ENCODE measurements around the gene ABCG4.
"Not testable (repeated sequence)": the region's sequence is repeated elsewhere in the genome, so short reads cannot be mapped to it uniquely, and the experiment has no call there.

ABCG4 gene

GRCh38 chr11:119149018-119149785 lies at the start of gene ABCG4:
Gene ABCG4 (plus strand): TSS chr11:119149052. CDS start chr11:119149966, 914 bp downstream.
- DNase-seq (ENCODE audit: insufficient read length, low spot score), result no peak
- no peak for FAIRE-seq

GRCh38 chr11:119099711-119100110 lies 49.1 kb upstream of the ABCG4 start:
- no peak for FAIRE-seq
- DNase-seq (ENCODE audit: insufficient read length, low spot score), result no peak

GRCh38 chr11:119100246-119100970 lies 48.4 kb upstream of the ABCG4 start:
- FAIRE-seq, result peak; percentile 8
- no peak for DNase-seq (ENCODE audit: insufficient read length, low spot score)

- peak; percentile 37 for FAIRE-seq
- DNase-seq (ENCODE audit: insufficient read length, low spot score), result no peak
Observed at GRCh38 chr11:119100994-119101758, 47.7 kb upstream of the ABCG4 start.

GRCh38 chr11:119101759-119102423 lies 47.0 kb upstream of the ABCG4 start, which contains the start of gene DPAGT1:
Gene DPAGT1 (minus strand): TSS chr11:119101853. CDS start chr11:119101655, 198 bp downstream.
- DNase-seq (ENCODE audit: insufficient read length, low spot score) (no peak), FAIRE-seq (peak; percentile 98)

- DNase-seq (ENCODE audit: insufficient read length, low spot score); FAIRE-seq: not testable (repeated sequence)
Observed at GRCh38 chr11:119103161-119103664, 45.6 kb upstream of the ABCG4 start.

GRCh38 chr11:119103793-119104192 lies 45.1 kb upstream of the ABCG4 start:
- DNase-seq (ENCODE audit: insufficient read length, low spot score), result no peak
- FAIRE-seq, result no peak

GRCh38 chr11:119106564-119107537 lies 42.0 kb upstream of the ABCG4 start, which contains the start of gene C2CD2L:
Gene C2CD2L (plus strand): TSS chr11:119107344. CDS start chr11:119107742, 398 bp downstream.
- DNase-seq (ENCODE audit: insufficient read length, low spot score), result peak; percentile 80
- peak; percentile 93 for FAIRE-seq

GRCh38 chr11:119107538-119108145 lies 41.2 kb upstream of the ABCG4 start:
- DNase-seq (ENCODE audit: insufficient read length, low spot score), result no peak
- no peak for FAIRE-seq

GRCh38 chr11:119108146-119108856 lies 40.6 kb upstream of the ABCG4 start:
- peak; percentile 83 for FAIRE-seq
- no peak for DNase-seq (ENCODE audit: insufficient read length, low spot score)

GRCh38 chr11:119108857-119109221 lies 40.0 kb upstream of the ABCG4 start:
- FAIRE-seq (peak; percentile 63), DNase-seq (ENCODE audit: insufficient read length, low spot score) (no peak)

GRCh38 chr11:119109843-119110242 lies 39.0 kb upstream of the ABCG4 start:
- FAIRE-seq, result no peak
- no peak for DNase-seq (ENCODE audit: insufficient read length, low spot score)

GRCh38 chr11:119110439-119110838 lies 38.4 kb upstream of the ABCG4 start:
- FAIRE-seq (no peak), DNase-seq (ENCODE audit: insufficient read length, low spot score) (no peak)

- no peak for FAIRE-seq
Observed at GRCh38 chr11:119111361-119111925, 37.4 kb upstream of the ABCG4 start.

GRCh38 chr11:119112314-119113020 lies 36.4 kb upstream of the ABCG4 start:
- no peak for FAIRE-seq
- no peak for DNase-seq (ENCODE audit: insufficient read length, low spot score)

More at GRCh38 chr11:119111361-119111925, 37.4 kb upstream of the ABCG4 start:
- DNase-seq (ENCODE audit: insufficient read length, low spot score), result no peak

- FAIRE-seq (no peak), DNase-seq (ENCODE audit: insufficient read length, low spot score) (no peak)
Observed at GRCh38 chr11:119113716-119114115, 35.1 kb upstream of the ABCG4 start.

- no peak for DNase-seq (ENCODE audit: insufficient read length, low spot score)
- no peak for FAIRE-seq
Observed at GRCh38 chr11:119114351-119114750, 34.5 kb upstream of the ABCG4 start.

All from GM19239 (cell line).